ENCODE data around the gene CAPS2. TPM values are rescaled to one million over a fixed set of nuclear protein-coding genes. Genes with fewer than 3 reads are reported as not detected.

CAPS2 gene
- total and polyA plus RNA-seq, 4 donors, result 0.91 to 3.1 (median 1.4) TPM

GRCh38 chr12:75269209-75269608 lies 60.9 kb downstream of the CAPS2 start:
- no peak overlapping the region for H3K9ac ChIP-seq (ENCODE audit: low read depth in 1 of 2, low read length in 2 of 2)
- H3K27ac ChIP-seq (ENCODE audit: low read depth in 1 of 2, low read length in 2 of 2), result no peak overlapping the region
- no peak overlapping the region for H3K4me3 ChIP-seq (ENCODE audit: low read depth in 1 of 3, low read length in 3 of 3)
- no peak for DNase-seq (ENCODE audit: low spot score)
- no peaks in the 10 kb centered on the region for H3K4me1 ChIP-seq (ENCODE audit: control insufficient read depth in 4 of 4, insufficient read depth in 4 of 4, low read length in 3 of 4)
- no peaks in the 10 kb centered on the region for H3K36me3 ChIP-seq (ENCODE audit: control insufficient read depth in 4 of 4, insufficient read depth in 3 of 4, low read depth in 1 of 4, low read length in 3 of 4)
- peaks cover 0 to 6% (median 0%) of the 10 kb centered on the region in 4 donors for H3K9me3 ChIP-seq (ENCODE audit: control insufficient read depth in 4 of 4, low read length in 3 of 4)
- TF ChIP-seq, protein P1, sequence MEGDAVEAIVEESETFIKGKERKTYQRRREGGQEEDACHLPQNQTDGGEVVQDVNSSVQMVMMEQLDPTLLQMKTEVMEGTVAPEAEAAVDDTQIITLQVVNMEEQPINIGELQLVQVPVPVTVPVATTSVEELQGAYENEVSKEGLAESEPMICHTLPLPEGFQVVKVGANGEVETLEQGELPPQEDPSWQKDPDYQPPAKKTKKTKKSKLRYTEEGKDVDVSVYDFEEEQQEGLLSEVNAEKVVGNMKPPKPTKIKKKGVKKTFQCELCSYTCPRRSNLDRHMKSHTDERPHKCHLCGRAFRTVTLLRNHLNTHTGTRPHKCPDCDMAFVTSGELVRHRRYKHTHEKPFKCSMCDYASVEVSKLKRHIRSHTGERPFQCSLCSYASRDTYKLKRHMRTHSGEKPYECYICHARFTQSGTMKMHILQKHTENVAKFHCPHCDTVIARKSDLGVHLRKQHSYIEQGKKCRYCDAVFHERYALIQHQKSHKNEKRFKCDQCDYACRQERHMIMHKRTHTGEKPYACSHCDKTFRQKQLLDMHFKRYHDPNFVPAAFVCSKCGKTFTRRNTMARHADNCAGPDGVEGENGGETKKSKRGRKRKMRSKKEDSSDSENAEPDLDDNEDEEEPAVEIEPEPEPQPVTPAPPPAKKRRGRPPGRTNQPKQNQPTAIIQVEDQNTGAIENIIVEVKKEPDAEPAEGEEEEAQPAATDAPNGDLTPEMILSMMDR (IDR thresholded peaks at IDR 0.05; ENCODE audit: low read depth, low read length, missing input control), result no peak
- TF ChIP-seq RXRA (IDR thresholded peaks at IDR 0.05), result no peak
- TF ChIP-seq, protein P2, sequence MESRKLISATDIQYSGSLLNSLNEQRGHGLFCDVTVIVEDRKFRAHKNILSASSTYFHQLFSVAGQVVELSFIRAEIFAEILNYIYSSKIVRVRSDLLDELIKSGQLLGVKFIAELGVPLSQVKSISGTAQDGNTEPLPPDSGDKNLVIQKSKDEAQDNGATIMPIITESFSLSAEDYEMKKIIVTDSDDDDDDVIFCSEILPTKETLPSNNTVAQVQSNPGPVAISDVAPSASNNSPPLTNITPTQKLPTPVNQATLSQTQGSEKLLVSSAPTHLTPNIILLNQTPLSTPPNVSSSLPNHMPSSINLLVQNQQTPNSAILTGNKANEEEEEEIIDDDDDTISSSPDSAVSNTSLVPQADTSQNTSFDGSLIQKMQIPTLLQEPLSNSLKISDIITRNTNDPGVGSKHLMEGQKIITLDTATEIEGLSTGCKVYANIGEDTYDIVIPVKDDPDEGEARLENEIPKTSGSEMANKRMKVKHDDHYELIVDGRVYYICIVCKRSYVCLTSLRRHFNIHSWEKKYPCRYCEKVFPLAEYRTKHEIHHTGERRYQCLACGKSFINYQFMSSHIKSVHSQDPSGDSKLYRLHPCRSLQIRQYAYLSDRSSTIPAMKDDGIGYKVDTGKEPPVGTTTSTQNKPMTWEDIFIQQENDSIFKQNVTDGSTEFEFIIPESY (IDR thresholded peaks at IDR 0.05), result no peak
- TF ChIP-seq RAD21 (IDR thresholded peaks at IDR 0.05), result no peak
- no peak for TF ChIP-seq EGR1 (IDR thresholded peaks at IDR 0.05; ENCODE audit: low read depth in 2 of 2)
- TF ChIP-seq SP1 (IDR thresholded peaks at IDR 0.05), result no peak
- TF ChIP-seq FOXA1 (IDR thresholded peaks at IDR 0.05), result no peak
- no peak for TF ChIP-seq MAX (IDR thresholded peaks at IDR 0.05)
- TF ChIP-seq TAF1 (conservative IDR thresholded peaks at IDR 0.05), result no peak
- TF ChIP-seq HNF4G (IDR thresholded peaks at IDR 0.05), result no peak
- no peak for TF ChIP-seq NR2F2 (IDR thresholded peaks at IDR 0.05)
- TF ChIP-seq HNF4A (conservative IDR thresholded peaks at IDR 0.05), result no peak
- no peak for TF ChIP-seq GABPA (IDR thresholded peaks at IDR 0.05 in 1 of 2, conservative IDR thresholded peaks at IDR 0.05 in 1 of 2)
- TF ChIP-seq FOXA2 (IDR thresholded peaks at IDR 0.05), result no peak
- TF ChIP-seq YY1 (IDR thresholded peaks at IDR 0.05), result no peak
- no peaks in the 10 kb centered on the region for H3K27me3 ChIP-seq (ENCODE audit: control insufficient read depth in 4 of 4, insufficient read depth in 4 of 4, low read length in 3 of 4)
- 55% methylated on average over 2 of the region's 2 CpGs for WGBS

DNA sequence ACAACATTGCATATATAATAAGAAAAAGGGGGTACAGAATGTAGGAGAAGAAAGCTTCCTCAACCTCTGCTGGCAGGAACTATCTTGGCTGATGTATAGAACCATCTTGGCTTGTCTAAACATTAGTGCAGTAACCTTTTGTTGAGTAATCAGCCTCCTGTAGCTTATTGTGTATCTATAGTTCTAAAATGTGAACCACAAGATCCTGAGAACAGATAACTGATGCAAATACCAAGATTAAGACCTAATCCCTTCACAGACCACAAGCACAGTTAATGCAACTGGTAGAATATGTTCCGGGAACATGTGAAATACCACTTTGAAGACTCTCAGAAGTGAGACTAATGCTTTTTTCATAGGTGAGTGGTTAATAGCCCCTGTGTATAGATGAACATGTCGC lies 69.8 kb downstream of the CAPS2 start:
- H3K36me3 ChIP-seq (ENCODE audit: control insufficient read depth in 4 of 4, insufficient read depth in 3 of 4, low read depth in 1 of 4, low read length in 3 of 4), result no peaks in the 10 kb centered on the region
- TF ChIP-seq SP1 (IDR thresholded peaks at IDR 0.05) (no peak), RAD21 (IDR thresholded peaks at IDR 0.05) (no peak), YY1 (IDR thresholded peaks at IDR 0.05) (no peak), MAX (IDR thresholded peaks at IDR 0.05) (no peak)
- TF ChIP-seq, protein P2 (IDR thresholded peaks at IDR 0.05), result no peak
- no peak overlapping the region for H3K4me3 ChIP-seq (ENCODE audit: low read depth in 1 of 3, low read length in 3 of 3)
- no peaks in the 10 kb centered on the region for H3K9me3 ChIP-seq (ENCODE audit: control insufficient read depth in 4 of 4, low read length in 3 of 4)
- no peak for DNase-seq (ENCODE audit: low spot score)
- no peaks in the 10 kb centered on the region for H3K27me3 ChIP-seq (ENCODE audit: control insufficient read depth in 4 of 4, insufficient read depth in 4 of 4, low read length in 3 of 4)
- H3K4me1 ChIP-seq (ENCODE audit: control insufficient read depth in 4 of 4, insufficient read depth in 4 of 4, low read length in 3 of 4), result no peaks in the 10 kb centered on the region
- 67% methylated on average over 2 of the region's 2 CpGs for WGBS
- no peak overlapping the region for H3K27ac ChIP-seq (ENCODE audit: low read depth in 1 of 2, low read length in 2 of 2)
- H3K9ac ChIP-seq (ENCODE audit: low read depth in 1 of 2, low read length in 2 of 2), result no peak overlapping the region
